Measurements from ENCODE around the gene CR1. TPM values are rescaled to one million over a fixed set of nuclear protein-coding genes. Genes with fewer than 3 reads are reported as not detected.

Gene CR1
- total and polyA plus RNA-seq, 2 of the 8 experiments (the other 6 are each of a cell fraction or from before 2014, with no cell fraction given) = 0.15 to 0.22 TPM

- Histone ChIP-seq H2BK120ac (replicated peaks; ENCODE audit: low read depth, low read length) (no peak overlapping the region), H3K79me2 (ENCODE audit: control insufficient read depth in 1 of 2, insufficient read depth in 2 of 2, low read length in 2 of 2) (no peaks in the 10 kb centered on the region), H3K23ac (ENCODE audit: insufficient read length) (no peak overlapping the region), H3K9me3 (ENCODE audit: insufficient read depth in 2 of 2, low read depth in 1 of 2, low read length in 1 of 2) (no peaks in the 10 kb centered on the region; a peak in 2 of 4 replicates), H3K27ac (ENCODE audit: low read depth, low read length) (no peak overlapping the region), H3K4me3 (ENCODE audit: extremely low read depth in 1 of 4, insufficient read depth in 2 of 4, low read depth in 3 of 4, low read length in 4 of 4) (no peak overlapping the region), H2AFZ (ENCODE audit: low read length) (no peak overlapping the region), H3K23me2 (ENCODE audit: low read depth, low read length) (no peaks in the 10 kb centered on the region; the same call in 1 of the 2 replicates), H4K8ac (ENCODE audit: extremely low read depth, insufficient read depth, low read length) (no peak overlapping the region), H3K4me2 (ENCODE audit: insufficient read depth in 1 of 2, low read depth in 2 of 2, low read length in 2 of 2) (no peak overlapping the region), H4K91ac (replicated peaks; ENCODE audit: insufficient read length, low read length) (no peak overlapping the region), H2BK12ac (ENCODE audit: low read depth, low read length) (peak overlapping the region; percentile 11; the same call in 1 of the 2 replicates), H3K4ac (replicated peaks; ENCODE audit: insufficient read length, low read depth, low read length) (no peak overlapping the region), H3K56ac (replicated peaks; ENCODE audit: insufficient read length, low read depth, low read length) (no peak overlapping the region), H3K4me1 (replicated peaks in 1 of 4; ENCODE audit: control insufficient read depth in 3 of 4, insufficient read depth in 4 of 4, low read length in 3 of 4) (peaks cover 0 to 4% (median 0%) of the 10 kb centered on the region in 4 experiments; a peak in 4 of 7 replicates), H3K14ac (ENCODE audit: insufficient read length) (no peak overlapping the region), H2BK20ac (ENCODE audit: low read length) (peak overlapping the region; percentile 68; the same call in 1 of the 2 replicates), H2BK15ac (ENCODE audit: low read length) (no peak overlapping the region), H3K36me3 (ENCODE audit: control insufficient read depth in 2 of 4, insufficient read depth in 4 of 4, low read length in 3 of 4) (peaks cover 0 to 5% (median 0%) of the 10 kb centered on the region in 4 experiments; a peak in 2 of 8 replicates), H3K27me3 (replicated peaks in 1 of 4; ENCODE audit: control insufficient read depth in 3 of 4, extremely low read depth in 1 of 4, insufficient read depth in 3 of 4, low read length in 3 of 4) (no peaks in the 10 kb centered on the region), H3K9ac (replicated peaks in 1 of 4; ENCODE audit: extremely low read depth in 1 of 4, low read depth in 3 of 4, low read length in 3 of 4) (no peak overlapping the region), H3K79me1 (ENCODE audit: low read depth, low read length) (no peaks in the 10 kb centered on the region), H4K20me1 (replicated peaks in 1 of 2; ENCODE audit: control insufficient read depth in 1 of 2, insufficient read depth in 2 of 2, low read length in 2 of 2) (no peaks in the 10 kb centered on the region), H2AK5ac (ENCODE audit: low read depth, low read length) (no peak overlapping the region), H3K18ac (ENCODE audit: extremely low read depth, low read length) (peak overlapping the region; percentile 3; the same call in 1 of the 2 replicates), H4K5ac (ENCODE audit: insufficient read length, low read depth, low read length) (no peak overlapping the region), H2BK5ac (ENCODE audit: low read depth, low read length) (no peak overlapping the region; the same call in 1 of the 2 replicates)
- FAIRE-seq = no peak
- POLR2A ChIA-PET (ENCODE audit: partially characterized antibody) = no interaction called here
- DNase-seq (ENCODE audit: low read depth in 1 of 2, low spot score in 2 of 2) = no peak
- CTCF ChIA-PET (ENCODE audit: partially characterized antibody) = interaction anchor here (1.5 to 1.7 kb wide), 2 partner anchors 10 to 45 kb away, joined by 3 to 5 read pairs; no protein-coding TSS in a partner anchor
- WGBS, 2 experiments (ENCODE audit: extremely low coverage in 1 of 2, insufficient coverage in 1 of 2, insufficient read length in 1 of 2, insufficient replicate concordance in 2 of 2, low coverage in 1 of 2, low lambda C conversion rate in 2 of 2, missing lambda C conversion rate in 1 of 2) = 97% methylated on average over 2 of the region's 2 CpGs; no CpG with 5 or more reads in 1 of the 2 experiments
- TF ChIP-seq NRF1 (IDR thresholded peaks at IDR 0.05; ENCODE audit: low read depth, low read length) (no peak), CBX8 (IDR thresholded peaks at IDR 0.05; ENCODE audit: borderline replicate concordance, low read depth, low read length) (no peak), HDAC2 (IDR thresholded peaks at IDR 0.05; ENCODE audit: borderline replicate concordance in 1 of 2, low read depth in 2 of 2, low read length in 2 of 2) (no peak), RXRA (IDR thresholded peaks at IDR 0.05; ENCODE audit: insufficient read depth, low read depth, low read length) (no peak), ASH2L (IDR thresholded peaks at IDR 0.05; ENCODE audit: low read length) (no peak), POLR2A (IDR thresholded peaks at IDR 0.05; ENCODE audit: control extremely low read depth in 1 of 2, low read depth in 2 of 2, low read length in 2 of 2) (no peak), E2F6 (IDR thresholded peaks at IDR 0.05) (no peak), ZNF274 (IDR thresholded peaks at IDR 0.05; ENCODE audit: borderline replicate concordance, extremely low read depth, low read length) (no peak), CTBP2 (IDR thresholded peaks at IDR 0.05; ENCODE audit: borderline replicate concordance, insufficient read depth, insufficient read length, low read length) (no peak), SIRT6 (IDR thresholded peaks at IDR 0.05; ENCODE audit: low read length) (no peak)
- TF ChIP-seq, protein P1, sequence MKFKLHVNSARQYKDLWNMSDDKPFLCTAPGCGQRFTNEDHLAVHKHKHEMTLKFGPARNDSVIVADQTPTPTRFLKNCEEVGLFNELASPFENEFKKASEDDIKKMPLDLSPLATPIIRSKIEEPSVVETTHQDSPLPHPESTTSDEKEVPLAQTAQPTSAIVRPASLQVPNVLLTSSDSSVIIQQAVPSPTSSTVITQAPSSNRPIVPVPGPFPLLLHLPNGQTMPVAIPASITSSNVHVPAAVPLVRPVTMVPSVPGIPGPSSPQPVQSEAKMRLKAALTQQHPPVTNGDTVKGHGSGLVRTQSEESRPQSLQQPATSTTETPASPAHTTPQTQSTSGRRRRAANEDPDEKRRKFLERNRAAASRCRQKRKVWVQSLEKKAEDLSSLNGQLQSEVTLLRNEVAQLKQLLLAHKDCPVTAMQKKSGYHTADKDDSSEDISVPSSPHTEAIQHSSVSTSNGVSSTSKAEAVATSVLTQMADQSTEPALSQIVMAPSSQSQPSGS (IDR thresholded peaks at IDR 0.05; ENCODE audit: low read length) = no peak
These were observed 131.5 kb downstream of the CR1 start for GRCh38 chr1:207627496-207627895.
